ENCODE data around the gene MINDY2. TPM values are rescaled to one million over a fixed set of nuclear protein-coding genes. Genes with fewer than 3 reads are reported as not detected.

The MINDY2 gene
- total and polyA plus RNA-seq, 12 donors: 3.8 to 37.4 (median 31.8) TPM

DNA sequence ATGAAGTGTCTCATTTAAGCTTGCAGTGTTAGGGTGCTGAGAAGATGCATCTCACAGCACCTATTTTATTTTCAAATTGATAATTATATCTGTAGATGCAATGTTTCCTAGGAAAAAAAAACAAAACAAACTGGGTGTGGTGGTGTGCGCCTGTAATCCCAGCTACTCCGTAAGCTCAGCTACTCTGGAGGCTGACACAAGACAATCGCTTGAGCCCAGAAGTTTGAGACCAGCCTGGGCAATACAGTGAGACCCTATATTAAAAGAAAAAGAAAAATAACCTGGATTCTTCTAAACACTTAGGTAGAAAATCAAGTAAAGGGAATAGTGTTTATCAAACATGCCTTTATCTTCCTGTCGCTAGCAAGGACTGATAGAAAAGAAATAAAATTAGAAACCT, 1.9 kb downstream of the MINDY2 start:
- H3K4me1 ChIP-seq: peaks cover 2 to 70% (median 63%) of the 10 kb centered on the region in 9 donors
- intact Hi-C loops (cut with DNase I): loop anchor here in 3 of 10 donors (5.0 to 10.0 kb wide), 2 partner anchors 159 to 328 kb away; partner anchors contain the start of gene SLTM (in 3 of the 3)

DNA sequence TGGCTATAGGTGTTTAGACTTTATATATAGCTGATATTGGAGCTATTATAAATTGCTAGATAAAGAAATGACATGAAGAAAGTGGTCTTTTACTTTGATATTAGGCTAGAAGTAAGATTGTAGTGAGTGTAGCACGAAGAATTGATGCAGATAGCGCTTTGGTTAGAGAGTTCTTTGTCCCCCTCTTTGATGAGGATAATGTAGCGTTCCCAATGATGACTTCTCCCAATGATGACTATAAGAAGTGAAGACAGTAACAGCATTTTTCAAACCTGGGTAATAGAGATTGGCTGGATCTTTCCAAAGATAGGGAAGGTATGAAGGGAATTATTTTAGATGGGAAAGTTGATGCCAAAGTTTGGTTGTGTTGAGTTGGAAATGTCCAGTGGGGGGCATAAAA, 4.3 kb downstream of the MINDY2 start:
- intact Hi-C loops (cut with DNase I): loop anchor here in 2 of 10 donors (5.0 to 10.0 kb wide), 2 partner anchors 33 to 331 kb away; no protein-coding TSS in a partner anchor
- 93 to 94% methylated on average over 3 of the region's 3 CpGs for WGBS, 2 donors
- ATAC-seq: no peak

More for the DNA sequence above, 1.9 kb downstream of the MINDY2 start:
- Histone ChIP-seq H3K36me3 (no peaks in the 10 kb centered on the region), H3K9me3 (no peaks in the 10 kb centered on the region), H3K4me3 (peak overlapping the region in 9 of 10 donors; percentile 77 to 100 (median 89)), H3K27me3 (no peaks in the 10 kb centered on the region), H3K27ac (peak overlapping the region in 7 of 10 donors; percentile 10 to 99 (median 96))
- WGBS, 2 donors: 46 to 51% methylated on average over 4 of the region's 4 CpGs
- ATAC-seq: no peak
- DNase-seq: no peak
- TF ChIP-seq, protein P1, sequence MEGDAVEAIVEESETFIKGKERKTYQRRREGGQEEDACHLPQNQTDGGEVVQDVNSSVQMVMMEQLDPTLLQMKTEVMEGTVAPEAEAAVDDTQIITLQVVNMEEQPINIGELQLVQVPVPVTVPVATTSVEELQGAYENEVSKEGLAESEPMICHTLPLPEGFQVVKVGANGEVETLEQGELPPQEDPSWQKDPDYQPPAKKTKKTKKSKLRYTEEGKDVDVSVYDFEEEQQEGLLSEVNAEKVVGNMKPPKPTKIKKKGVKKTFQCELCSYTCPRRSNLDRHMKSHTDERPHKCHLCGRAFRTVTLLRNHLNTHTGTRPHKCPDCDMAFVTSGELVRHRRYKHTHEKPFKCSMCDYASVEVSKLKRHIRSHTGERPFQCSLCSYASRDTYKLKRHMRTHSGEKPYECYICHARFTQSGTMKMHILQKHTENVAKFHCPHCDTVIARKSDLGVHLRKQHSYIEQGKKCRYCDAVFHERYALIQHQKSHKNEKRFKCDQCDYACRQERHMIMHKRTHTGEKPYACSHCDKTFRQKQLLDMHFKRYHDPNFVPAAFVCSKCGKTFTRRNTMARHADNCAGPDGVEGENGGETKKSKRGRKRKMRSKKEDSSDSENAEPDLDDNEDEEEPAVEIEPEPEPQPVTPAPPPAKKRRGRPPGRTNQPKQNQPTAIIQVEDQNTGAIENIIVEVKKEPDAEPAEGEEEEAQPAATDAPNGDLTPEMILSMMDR (IDR thresholded peaks at IDR 0.05): no peak

DNA sequence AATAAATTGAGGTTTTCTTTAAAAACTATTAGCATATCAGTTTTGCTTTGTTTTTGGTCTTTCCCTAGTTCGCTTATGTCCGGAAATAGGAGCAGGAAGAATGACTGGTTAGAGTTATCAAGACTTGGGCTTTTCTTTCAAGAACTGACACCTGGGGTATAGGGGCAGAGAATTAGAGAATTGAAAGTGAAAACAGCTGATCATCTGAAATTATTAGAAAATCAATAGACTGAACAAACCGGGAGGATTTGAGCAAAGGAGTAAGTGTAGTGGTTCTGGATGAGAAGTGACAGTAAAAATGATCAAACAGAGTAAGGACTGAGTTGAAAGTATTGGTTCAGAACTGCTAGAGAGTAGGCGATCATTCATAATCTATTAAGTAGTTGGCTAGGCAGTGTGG, 6.0 kb downstream of the MINDY2 start:
- Histone ChIP-seq H3K4me1 (peaks cover 2 to 92% (median 51%) of the 10 kb centered on the region in 9 donors), H3K4me3 (no peak overlapping the region), H3K9me3 (no peaks in the 10 kb centered on the region), H3K27ac (peak overlapping the region in 2 of 10 donors; percentile 5 to 13), H3K27me3 (no peaks in the 10 kb centered on the region), H3K36me3 (peaks cover 0 to 8% (median 0%) of the 10 kb centered on the region in 9 donors)
- intact Hi-C loops (cut with DNase I): loop anchor here in 2 of 10 donors (5.0 to 10.0 kb wide), 2 partner anchors 35 to 332 kb away; no protein-coding TSS in a partner anchor
- no peak for ATAC-seq
- TF ChIP-seq, protein P1 (IDR thresholded peaks at IDR 0.05): no peak
- no peak for DNase-seq
- WGBS, 2 donors: 75 to 84% methylated on average over 4 of the region's 4 CpGs

More for the DNA sequence above, 4.3 kb downstream of the MINDY2 start:
- no peak for DNase-seq
- no peak overlapping the region for H3K4me3 ChIP-seq
- no peaks in the 10 kb centered on the region for H3K9me3 ChIP-seq
- peaks cover 0 to 8% (median 0%) of the 10 kb centered on the region in 9 donors for H3K36me3 ChIP-seq
- TF ChIP-seq, protein P1 (IDR thresholded peaks at IDR 0.05): no peak
- H3K27ac ChIP-seq: no peak overlapping the region
- no peaks in the 10 kb centered on the region for H3K27me3 ChIP-seq
- H3K4me1 ChIP-seq: peaks cover 2 to 78% (median 56%) of the 10 kb centered on the region in 9 donors

DNA sequence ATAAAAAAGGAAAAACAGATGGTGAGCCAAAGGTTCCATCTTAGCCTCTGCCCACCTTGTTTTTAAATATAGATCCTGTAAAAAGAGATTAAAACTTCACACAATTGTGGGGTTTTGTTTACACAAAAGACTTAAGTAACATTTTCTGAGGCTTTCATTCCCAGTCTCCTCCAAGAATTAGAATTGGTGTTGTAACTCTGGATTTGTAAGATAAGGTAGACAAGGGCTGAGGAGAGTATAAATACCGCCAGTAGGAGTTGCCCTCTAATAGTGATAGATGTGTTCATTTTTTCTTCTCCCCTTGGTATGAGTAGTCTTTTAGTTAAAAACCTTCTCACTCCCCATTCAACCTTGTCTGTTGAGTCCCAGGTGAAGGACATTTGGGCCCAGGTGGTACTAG, 8.5 kb downstream of the MINDY2 start:
- peaks cover 0 to 80% (median 39%) of the 10 kb centered on the region in 9 donors for H3K4me1 ChIP-seq
- intact Hi-C loops (cut with DNase I): loop anchor here in 2 of 10 donors (5.0 to 10.0 kb wide), 2 partner anchors 37 to 335 kb away; no protein-coding TSS in a partner anchor

More for the DNA sequence above, 8.5 kb downstream of the MINDY2 start:
- WGBS, 2 donors: 98 to 100% methylated on average over 1 of the region's 1 CpG
- ATAC-seq (no peak), DNase-seq (no peak)
- TF ChIP-seq, protein P1 (IDR thresholded peaks at IDR 0.05): no peak
- Histone ChIP-seq H3K9me3 (no peaks in the 10 kb centered on the region), H3K27ac (peak overlapping the region in 1 of 10 donors; percentile 1), H3K4me3 (no peak overlapping the region), H3K27me3 (no peaks in the 10 kb centered on the region), H3K36me3 (peaks cover 0 to 8% (median 0%) of the 10 kb centered on the region in 9 donors)
